Measurements from ENCODE around the gene ZG16. TPM values are rescaled to one million over a fixed set of nuclear protein-coding genes. Genes with fewer than 3 reads are reported as not detected.

Gene ZG16
- total RNA-seq, 1 experiment from 2014 or later: 0.07 TPM

- Histone ChIP-seq H3K4me1 (ENCODE audit: control insufficient read depth in 1 of 2, insufficient read depth in 2 of 2, low read length in 2 of 2) (peaks cover 39 to 78% of the 10 kb centered on the region in 2 experiments), H3K36me3 (ENCODE audit: control insufficient read depth in 1 of 2, insufficient read depth in 2 of 2, low read length in 2 of 2) (peaks cover 2 to 17% of the 10 kb centered on the region in 2 experiments; a peak in 3 of 4 replicates), H3K27me3 (ENCODE audit: insufficient read depth, low read length) (no peaks in the 10 kb centered on the region), H4K20me1 (ENCODE audit: insufficient read depth) (no peaks in the 10 kb centered on the region), H3K9me3 (ENCODE audit: control insufficient read depth in 1 of 2, insufficient read depth in 1 of 2, low read depth in 1 of 2, low read length in 2 of 2) (no peaks in the 10 kb centered on the region), H2AFZ (ENCODE audit: low read depth, low read length, poor library complexity, severe bottlenecking) (no peak overlapping the region), H3K79me2 (ENCODE audit: insufficient read depth, low read length) (peaks cover 40% of the 10 kb centered on the region), H3K9ac (ENCODE audit: low read length) (no peak overlapping the region), H3K4me2 (ENCODE audit: low read length) (peak overlapping the region; percentile 99; the same call in 1 of the 2 replicates), H3K9me2 (ENCODE audit: insufficient read depth) (no peaks in the 10 kb centered on the region), H3K4me3 (replicated peaks in 1 of 2; ENCODE audit: low read depth in 1 of 2, low read length in 2 of 2) (no peak overlapping the region), H3K27ac (ENCODE audit: low read depth, low read length) (no peak overlapping the region)
- POLR2A ChIA-PET: no interaction called here
- CTCF ChIA-PET: interaction anchor here (0.5 to 0.6 kb wide), 2 partner anchors 8 to 1204 kb away, joined by 3 to 4 read pairs; partner anchors contain the start of gene MAZ
- no peak for TF ChIP-seq FOSL1 (IDR thresholded peaks at IDR 0.05; ENCODE audit: low read depth)
- no peak for TF ChIP-seq EGR1 (IDR thresholded peaks at IDR 0.05; ENCODE audit: low read depth)
- TF ChIP-seq SIN3A (IDR thresholded peaks at IDR 0.05; ENCODE audit: low read depth): no peak
- no peak for TF ChIP-seq ELF1 (IDR thresholded peaks at IDR 0.05; ENCODE audit: borderline replicate concordance, low read depth)
- no peak for TF ChIP-seq REST (IDR thresholded peaks at IDR 0.05; ENCODE audit: low read depth)
- TF ChIP-seq ZFX (IDR thresholded peaks at IDR 0.05): no peak
- ATAC-seq (no peak), DNase-seq (ENCODE audit: low read depth, low spot score) (no peak)
- RAD21 ChIA-PET (ENCODE audit: low non-redundant PET in 1 of 2, low total read pairs in 2 of 2, uncharacterized antibody in 2 of 2, unreplicated experiment in 2 of 2): no interaction called here
- intact Hi-C loops (cut with micrococcal nuclease): no loop called here
- no TSS peak for BruUV-seq (replicated peaks)
Observed at GRCh38 chr16:29813644-29814562, 35.8 kb downstream of the ZG16 start.
